ENCODE results near the gene KDM1B.
"Not testable (repeated sequence)": the region's sequence is repeated elsewhere in the genome, so short reads cannot be mapped to it uniquely, and the experiment has no call there.

Gene KDM1B

DNA sequence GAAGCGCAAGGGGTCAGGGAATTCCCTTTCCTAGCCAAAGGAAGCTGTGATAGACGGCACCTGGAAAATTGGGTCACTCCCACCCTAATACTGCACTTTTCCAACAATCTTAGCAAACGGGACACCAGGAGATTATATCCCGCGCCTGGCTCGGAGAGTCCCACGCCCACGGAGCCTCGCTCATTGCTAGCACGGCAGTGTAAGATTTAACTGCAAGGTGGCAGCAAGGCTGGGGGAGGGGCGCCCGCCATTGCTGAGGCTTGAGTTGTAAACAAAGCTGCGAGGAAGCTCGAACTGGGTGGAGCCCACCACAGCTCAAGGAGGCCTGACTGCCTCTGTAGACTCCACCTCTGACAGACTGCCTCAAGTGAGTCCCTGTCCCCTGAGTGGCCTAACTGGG, 73.4 kb downstream of the KDM1B start:
- peaks cover 11% of the 10 kb centered on the region for H4K20me1 ChIP-seq (ENCODE audit: insufficient read depth, low read length, poor library complexity, severe bottlenecking)
- H3K27me3 ChIP-seq (ENCODE audit: insufficient read depth, low read length, poor library complexity, severe bottlenecking); H3K9me2 ChIP-seq (replicated peaks; ENCODE audit: low read depth, low read length); H3K9ac ChIP-seq (ENCODE audit: low read depth, low read length, poor library complexity, severe bottlenecking); H3F3A ChIP-seq (ENCODE audit: low read depth); H3K9me3 ChIP-seq (ENCODE audit: insufficient read depth, low read depth, low read length); H2AFZ ChIP-seq (ENCODE audit: low read length); H3K4me1 ChIP-seq (ENCODE audit: insufficient read depth, low read length, poor library complexity, severe bottlenecking); H3K4me3 ChIP-seq (ENCODE audit: low read length, poor library complexity, severe bottlenecking); H3K4me2 ChIP-seq (ENCODE audit: low read depth, low read length, poor library complexity, severe bottlenecking): not testable (repeated sequence)
- H3K36me3 ChIP-seq (ENCODE audit: insufficient read depth, low read length): peaks cover 72% of the 10 kb centered on the region
- H3K79me2 ChIP-seq (ENCODE audit: insufficient read depth, low read length): peaks cover 21% of the 10 kb centered on the region; the same call in 1 of the 2 replicates

- H2AFZ ChIP-seq (ENCODE audit: low read length); H3K9me2 ChIP-seq (replicated peaks; ENCODE audit: low read depth, low read length); H4K20me1 ChIP-seq (ENCODE audit: insufficient read depth, low read length, poor library complexity, severe bottlenecking); H3K9me3 ChIP-seq (ENCODE audit: insufficient read depth, low read depth, low read length); H3K4me1 ChIP-seq (ENCODE audit: insufficient read depth, low read length, poor library complexity, severe bottlenecking); H3K27me3 ChIP-seq (ENCODE audit: insufficient read depth, low read length, poor library complexity, severe bottlenecking); H3K4me2 ChIP-seq (ENCODE audit: low read depth, low read length, poor library complexity, severe bottlenecking); H3F3A ChIP-seq (ENCODE audit: low read depth); H3K4me3 ChIP-seq (ENCODE audit: low read length, poor library complexity, severe bottlenecking); H3K9ac ChIP-seq (ENCODE audit: low read depth, low read length, poor library complexity, severe bottlenecking): not testable (repeated sequence)
- H3K36me3 ChIP-seq (ENCODE audit: insufficient read depth, low read length): peaks cover 69% of the 10 kb centered on the region
- peaks cover 29% of the 10 kb centered on the region for H3K79me2 ChIP-seq (ENCODE audit: insufficient read depth, low read length)
These were observed 76.6 kb downstream of the KDM1B start for GRCh38 chr6:18231856-18232255.

GRCh38 chr6:18233770-18234169, 78.5 kb downstream of the KDM1B start:
- not testable (repeated sequence) for H3K9me3 ChIP-seq (ENCODE audit: insufficient read depth, low read depth, low read length); H3K27me3 ChIP-seq (ENCODE audit: insufficient read depth, low read length, poor library complexity, severe bottlenecking); H3K4me1 ChIP-seq (ENCODE audit: insufficient read depth, low read length, poor library complexity, severe bottlenecking); H3K9me2 ChIP-seq (replicated peaks; ENCODE audit: low read depth, low read length); H4K20me1 ChIP-seq (ENCODE audit: insufficient read depth, low read length, poor library complexity, severe bottlenecking); H3K4me2 ChIP-seq (ENCODE audit: low read depth, low read length, poor library complexity, severe bottlenecking); H3F3A ChIP-seq (ENCODE audit: low read depth); H3K9ac ChIP-seq (ENCODE audit: low read depth, low read length, poor library complexity, severe bottlenecking); H2AFZ ChIP-seq (ENCODE audit: low read length); H3K4me3 ChIP-seq (ENCODE audit: low read length, poor library complexity, severe bottlenecking)
- H3K36me3 ChIP-seq (ENCODE audit: insufficient read depth, low read length): peaks cover 70% of the 10 kb centered on the region
- peaks cover 30% of the 10 kb centered on the region for H3K79me2 ChIP-seq (ENCODE audit: insufficient read depth, low read length)

GRCh38 chr6:18234564-18234963, 79.3 kb downstream of the KDM1B start:
- Histone ChIP-seq H3K4me1 (ENCODE audit: insufficient read depth, low read length, poor library complexity, severe bottlenecking) (no peaks in the 10 kb centered on the region), H4K20me1 (ENCODE audit: insufficient read depth, low read length, poor library complexity, severe bottlenecking) (peaks cover 14% of the 10 kb centered on the region), H3K4me2 (ENCODE audit: low read depth, low read length, poor library complexity, severe bottlenecking) (no peak overlapping the region), H3K9me3 (ENCODE audit: insufficient read depth, low read depth, low read length) (no peaks in the 10 kb centered on the region; the same call in 1 of the 2 replicates), H2AFZ (ENCODE audit: low read length) (no peak overlapping the region), H3K4me3 (ENCODE audit: low read length, poor library complexity, severe bottlenecking) (no peak overlapping the region), H3K79me2 (ENCODE audit: insufficient read depth, low read length) (peaks cover 30% of the 10 kb centered on the region), H3K36me3 (ENCODE audit: insufficient read depth, low read length) (peaks cover 70% of the 10 kb centered on the region), H3F3A (ENCODE audit: low read depth) (no peaks in the 10 kb centered on the region), H3K9me2 (replicated peaks; ENCODE audit: low read depth, low read length) (no peaks in the 10 kb centered on the region), H3K27me3 (ENCODE audit: insufficient read depth, low read length, poor library complexity, severe bottlenecking) (no peaks in the 10 kb centered on the region), H3K9ac (ENCODE audit: low read depth, low read length, poor library complexity, severe bottlenecking) (no peak overlapping the region)
- TF ChIP-seq CTCF (conservative IDR thresholded peaks at IDR 0.05; ENCODE audit: low read length) (no peak), EZH2phosphoT487 (IDR thresholded peaks at IDR 0.05; ENCODE audit: borderline replicate concordance) (no peak)

DNA sequence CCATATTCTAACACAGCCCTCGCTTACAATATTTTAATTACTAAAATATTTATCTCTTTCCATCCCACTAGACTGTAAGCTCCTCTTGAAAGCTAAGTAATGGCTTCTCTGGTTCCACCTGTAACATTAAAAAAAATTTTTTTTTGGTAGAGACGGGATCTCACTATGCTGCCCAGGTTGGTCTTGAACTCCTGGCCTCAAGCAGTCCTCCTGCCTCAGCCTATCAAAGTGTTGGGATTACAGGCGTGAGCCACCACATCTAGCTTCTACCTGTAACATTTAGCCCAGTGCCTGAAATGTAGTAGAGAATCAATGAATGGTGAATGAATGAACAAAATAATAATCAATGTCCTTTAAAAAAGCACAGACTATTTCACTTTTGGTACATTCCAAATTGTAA, 80.3 kb downstream of the KDM1B start:
- Histone ChIP-seq H3K9ac (ENCODE audit: low read depth, low read length, poor library complexity, severe bottlenecking) (no peak overlapping the region), H3K4me3 (ENCODE audit: low read length, poor library complexity, severe bottlenecking) (no peak overlapping the region), H3K4me2 (ENCODE audit: low read depth, low read length, poor library complexity, severe bottlenecking) (no peak overlapping the region), H3K27me3 (ENCODE audit: insufficient read depth, low read length, poor library complexity, severe bottlenecking) (no peaks in the 10 kb centered on the region), H3K36me3 (ENCODE audit: insufficient read depth, low read length) (peaks cover 73% of the 10 kb centered on the region), H3F3A (ENCODE audit: low read depth) (no peaks in the 10 kb centered on the region), H3K9me2 (replicated peaks; ENCODE audit: low read depth, low read length) (no peaks in the 10 kb centered on the region), H3K9me3 (ENCODE audit: insufficient read depth, low read depth, low read length) (no peaks in the 10 kb centered on the region; the same call in 1 of the 2 replicates), H4K20me1 (ENCODE audit: insufficient read depth, low read length, poor library complexity, severe bottlenecking) (peaks cover 23% of the 10 kb centered on the region), H2AFZ (ENCODE audit: low read length) (no peak overlapping the region), H3K4me1 (ENCODE audit: insufficient read depth, low read length, poor library complexity, severe bottlenecking) (no peaks in the 10 kb centered on the region), H3K79me2 (ENCODE audit: insufficient read depth, low read length) (peaks cover 40% of the 10 kb centered on the region)
- no peak for TF ChIP-seq EZH2phosphoT487 (IDR thresholded peaks at IDR 0.05; ENCODE audit: borderline replicate concordance)
- no peak for TF ChIP-seq CTCF (conservative IDR thresholded peaks at IDR 0.05; ENCODE audit: low read length)
